Measurements from ENCODE around the gene PPP3R1. TPM values are rescaled to one million over a fixed set of nuclear protein-coding genes. Genes with fewer than 3 reads are reported as not detected.

Gene PPP3R1
- total and polyA plus RNA-seq, 2 experiments from 2014 or later: 7.9 to 49.6 TPM

DNA sequence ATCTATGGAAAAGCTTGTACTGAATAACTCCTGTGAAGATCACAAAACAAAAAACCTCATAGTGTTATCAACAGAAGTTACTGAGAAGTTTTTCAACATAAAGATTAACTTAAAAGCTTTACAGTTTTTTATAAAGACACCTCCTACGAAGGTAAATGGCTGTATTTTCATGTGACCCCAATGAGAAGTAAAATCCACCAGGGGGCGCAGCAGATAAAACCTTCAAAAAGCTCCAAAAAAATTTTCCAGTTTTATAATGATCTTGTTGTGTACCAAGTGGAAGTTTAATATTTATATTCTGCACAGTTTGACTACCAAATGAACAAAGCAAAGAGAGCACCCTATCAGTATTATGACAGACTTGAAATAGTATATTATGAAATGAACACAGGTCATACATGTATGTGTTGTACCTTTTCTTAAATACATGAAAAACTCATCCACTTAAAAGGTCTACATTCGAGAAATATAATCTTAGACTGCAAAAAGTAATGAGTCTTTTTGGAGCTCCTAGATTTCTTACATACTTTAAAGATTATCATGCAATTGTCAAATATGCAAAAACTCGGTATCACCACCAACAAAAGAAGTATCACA, 56.1 kb downstream of the PPP3R1 start:
- Histone ChIP-seq H2AFZ (no peak overlapping the region), H4K20me1 (replicated peaks; ENCODE audit: insufficient read depth) (peaks cover 15% of the 10 kb centered on the region), H3K9me2 (ENCODE audit: insufficient read depth) (no peaks in the 10 kb centered on the region), H3K4me3 (no peak overlapping the region), H3K36me3 (ENCODE audit: insufficient read depth) (no peaks in the 10 kb centered on the region), H3K79me2 (replicated peaks; ENCODE audit: insufficient read depth) (peaks cover 94% of the 10 kb centered on the region), H3K27me3 (ENCODE audit: insufficient read depth) (no peaks in the 10 kb centered on the region), H3K4me2 (no peak overlapping the region), H3K27ac (ENCODE audit: low read depth) (no peak overlapping the region), H3F3A (replicated peaks; ENCODE audit: low read depth) (no peaks in the 10 kb centered on the region), H3K4me1 (ENCODE audit: insufficient read depth) (no peaks in the 10 kb centered on the region)
- DNase-seq (ENCODE audit: low spot score) (peak; percentile 55), ATAC-seq (no peak)
- H3K4me3 Mint-ChIP-seq: no peak overlapping the region
- TF ChIP-seq, protein P1, sequence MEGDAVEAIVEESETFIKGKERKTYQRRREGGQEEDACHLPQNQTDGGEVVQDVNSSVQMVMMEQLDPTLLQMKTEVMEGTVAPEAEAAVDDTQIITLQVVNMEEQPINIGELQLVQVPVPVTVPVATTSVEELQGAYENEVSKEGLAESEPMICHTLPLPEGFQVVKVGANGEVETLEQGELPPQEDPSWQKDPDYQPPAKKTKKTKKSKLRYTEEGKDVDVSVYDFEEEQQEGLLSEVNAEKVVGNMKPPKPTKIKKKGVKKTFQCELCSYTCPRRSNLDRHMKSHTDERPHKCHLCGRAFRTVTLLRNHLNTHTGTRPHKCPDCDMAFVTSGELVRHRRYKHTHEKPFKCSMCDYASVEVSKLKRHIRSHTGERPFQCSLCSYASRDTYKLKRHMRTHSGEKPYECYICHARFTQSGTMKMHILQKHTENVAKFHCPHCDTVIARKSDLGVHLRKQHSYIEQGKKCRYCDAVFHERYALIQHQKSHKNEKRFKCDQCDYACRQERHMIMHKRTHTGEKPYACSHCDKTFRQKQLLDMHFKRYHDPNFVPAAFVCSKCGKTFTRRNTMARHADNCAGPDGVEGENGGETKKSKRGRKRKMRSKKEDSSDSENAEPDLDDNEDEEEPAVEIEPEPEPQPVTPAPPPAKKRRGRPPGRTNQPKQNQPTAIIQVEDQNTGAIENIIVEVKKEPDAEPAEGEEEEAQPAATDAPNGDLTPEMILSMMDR (conservative IDR thresholded peaks at IDR 0.05; ENCODE audit: low read depth in 2 of 2): peak; percentile 33 to 71
- TF ChIP-seq ZNF114 (CRISPR knock-in tag; IDR thresholded peaks at IDR 0.05): no peak
- TF ChIP-seq EZH2 (IDR thresholded peaks at IDR 0.05; ENCODE audit: low read depth, unreplicated experiment): no peak
- TF ChIP-seq POLR2AphosphoS5 (IDR thresholded peaks at IDR 0.05; ENCODE audit: low read depth): no peak
- no peaks in the 10 kb centered on the region for H3K9me3 Mint-ChIP-seq
- H3K27me3 Mint-ChIP-seq (ENCODE audit: insufficient read depth, low read depth, poor library complexity): no peaks in the 10 kb centered on the region
- no peaks in the 10 kb centered on the region for H3K36me3 Mint-ChIP-seq (ENCODE audit: low read depth)
- H3K4me1 Mint-ChIP-seq: 0 out of 3 replicates have a peak, but pooled peaks cover 4% of the 10 kb centered on the region
- no peak overlapping the region for H3K27ac Mint-ChIP-seq

DNA sequence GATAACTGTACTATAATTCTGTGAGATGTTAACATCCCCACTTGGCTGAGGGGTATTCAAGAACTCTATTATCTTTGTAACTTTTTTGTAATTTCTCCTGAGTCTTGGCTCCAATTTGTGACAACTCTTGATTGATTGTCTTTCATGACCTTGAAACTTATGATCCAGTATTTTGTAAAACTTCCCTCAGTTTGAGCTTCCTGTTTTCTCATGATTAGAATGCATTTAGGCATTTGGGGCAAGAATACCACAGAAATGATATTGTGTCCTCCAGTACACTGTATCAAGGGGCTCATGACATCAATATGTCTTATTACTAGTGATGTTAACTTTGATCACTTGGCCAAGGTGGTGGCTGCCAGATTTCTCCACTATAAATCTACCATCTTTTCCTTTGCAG, 57.2 kb downstream of the PPP3R1 start:
- H3K9me2 ChIP-seq (ENCODE audit: insufficient read depth): no peaks in the 10 kb centered on the region
- no peak for TF ChIP-seq ZNF114 (CRISPR knock-in tag; IDR thresholded peaks at IDR 0.05)
- TF ChIP-seq, protein P2, sequence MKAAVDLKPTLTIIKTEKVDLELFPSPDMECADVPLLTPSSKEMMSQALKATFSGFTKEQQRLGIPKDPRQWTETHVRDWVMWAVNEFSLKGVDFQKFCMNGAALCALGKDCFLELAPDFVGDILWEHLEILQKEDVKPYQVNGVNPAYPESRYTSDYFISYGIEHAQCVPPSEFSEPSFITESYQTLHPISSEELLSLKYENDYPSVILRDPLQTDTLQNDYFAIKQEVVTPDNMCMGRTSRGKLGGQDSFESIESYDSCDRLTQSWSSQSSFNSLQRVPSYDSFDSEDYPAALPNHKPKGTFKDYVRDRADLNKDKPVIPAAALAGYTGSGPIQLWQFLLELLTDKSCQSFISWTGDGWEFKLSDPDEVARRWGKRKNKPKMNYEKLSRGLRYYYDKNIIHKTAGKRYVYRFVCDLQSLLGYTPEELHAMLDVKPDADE (IDR thresholded peaks at IDR 0.05): no peak
- TF ChIP-seq, protein P3, sequence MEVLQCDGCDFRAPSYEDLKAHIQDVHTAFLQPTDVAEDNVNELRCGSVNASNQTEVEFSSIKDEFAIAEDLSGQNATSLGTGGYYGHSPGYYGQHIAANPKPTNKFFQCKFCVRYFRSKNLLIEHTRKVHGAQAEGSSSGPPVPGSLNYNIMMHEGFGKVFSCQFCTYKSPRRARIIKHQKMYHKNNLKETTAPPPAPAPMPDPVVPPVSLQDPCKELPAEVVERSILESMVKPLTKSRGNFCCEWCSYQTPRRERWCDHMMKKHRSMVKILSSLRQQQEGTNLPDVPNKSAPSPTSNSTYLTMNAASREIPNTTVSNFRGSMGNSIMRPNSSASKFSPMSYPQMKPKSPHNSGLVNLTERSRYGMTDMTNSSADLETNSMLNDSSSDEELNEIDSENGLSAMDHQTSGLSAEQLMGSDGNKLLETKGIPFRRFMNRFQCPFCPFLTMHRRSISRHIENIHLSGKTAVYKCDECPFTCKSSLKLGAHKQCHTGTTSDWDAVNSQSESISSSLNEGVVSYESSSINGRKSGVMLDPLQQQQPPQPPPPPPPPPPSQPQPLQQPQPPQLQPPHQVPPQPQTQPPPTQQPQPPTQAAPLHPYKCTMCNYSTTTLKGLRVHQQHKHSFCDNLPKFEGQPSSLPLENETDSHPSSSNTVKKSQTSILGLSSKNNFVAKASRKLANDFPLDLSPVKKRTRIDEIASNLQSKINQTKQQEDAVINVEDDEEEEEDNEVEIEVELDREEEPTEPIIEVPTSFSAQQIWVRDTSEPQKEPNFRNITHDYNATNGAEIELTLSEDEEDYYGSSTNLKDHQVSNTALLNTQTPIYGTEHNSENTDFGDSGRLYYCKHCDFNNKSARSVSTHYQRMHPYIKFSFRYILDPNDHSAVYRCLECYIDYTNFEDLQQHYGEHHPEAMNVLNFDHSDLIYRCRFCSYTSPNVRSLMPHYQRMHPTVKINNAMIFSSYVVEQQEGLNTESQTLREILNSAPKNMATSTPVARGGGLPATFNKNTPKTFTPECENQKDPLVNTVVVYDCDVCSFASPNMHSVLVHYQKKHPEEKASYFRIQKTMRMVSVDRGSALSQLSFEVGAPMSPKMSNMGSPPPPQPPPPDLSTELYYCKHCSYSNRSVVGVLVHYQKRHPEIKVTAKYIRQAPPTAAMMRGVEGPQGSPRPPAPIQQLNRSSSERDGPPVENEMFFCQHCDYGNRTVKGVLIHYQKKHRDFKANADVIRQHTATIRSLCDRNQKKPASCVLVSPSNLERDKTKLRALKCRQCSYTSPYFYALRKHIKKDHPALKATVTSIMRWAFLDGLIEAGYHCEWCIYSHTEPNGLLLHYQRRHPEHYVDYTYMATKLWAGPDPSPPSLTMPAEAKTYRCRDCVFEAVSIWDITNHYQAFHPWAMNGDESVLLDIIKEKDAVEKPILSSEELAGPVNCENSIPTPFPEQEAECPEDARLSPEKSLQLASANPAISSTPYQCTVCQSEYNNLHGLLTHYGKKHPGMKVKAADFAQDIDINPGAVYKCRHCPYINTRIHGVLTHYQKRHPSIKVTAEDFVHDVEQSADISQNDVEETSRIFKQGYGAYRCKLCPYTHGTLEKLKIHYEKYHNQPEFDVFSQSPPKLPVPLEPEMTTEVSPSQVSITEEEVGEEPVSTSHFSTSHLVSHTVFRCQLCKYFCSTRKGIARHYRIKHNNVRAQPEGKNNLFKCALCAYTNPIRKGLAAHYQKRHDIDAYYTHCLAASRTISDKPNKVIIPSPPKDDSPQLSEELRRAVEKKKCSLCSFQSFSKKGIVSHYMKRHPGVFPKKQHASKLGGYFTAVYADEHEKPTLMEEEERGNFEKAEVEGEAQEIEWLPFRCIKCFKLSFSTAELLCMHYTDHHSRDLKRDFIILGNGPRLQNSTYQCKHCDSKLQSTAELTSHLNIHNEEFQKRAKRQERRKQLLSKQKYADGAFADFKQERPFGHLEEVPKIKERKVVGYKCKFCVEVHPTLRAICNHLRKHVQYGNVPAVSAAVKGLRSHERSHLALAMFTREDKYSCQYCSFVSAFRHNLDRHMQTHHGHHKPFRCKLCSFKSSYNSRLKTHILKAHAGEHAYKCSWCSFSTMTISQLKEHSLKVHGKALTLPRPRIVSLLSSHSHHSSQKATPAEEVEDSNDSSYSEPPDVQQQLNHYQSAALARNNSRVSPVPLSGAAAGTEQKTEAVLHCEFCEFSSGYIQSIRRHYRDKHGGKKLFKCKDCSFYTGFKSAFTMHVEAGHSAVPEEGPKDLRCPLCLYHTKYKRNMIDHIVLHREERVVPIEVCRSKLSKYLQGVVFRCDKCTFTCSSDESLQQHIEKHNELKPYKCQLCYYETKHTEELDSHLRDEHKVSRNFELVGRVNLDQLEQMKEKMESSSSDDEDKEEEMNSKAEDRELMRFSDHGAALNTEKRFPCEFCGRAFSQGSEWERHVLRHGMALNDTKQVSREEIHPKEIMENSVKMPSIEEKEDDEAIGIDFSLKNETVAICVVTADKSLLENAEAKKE (CRISPR knock-in tag; IDR thresholded peaks at IDR 0.05): no peak
- TF ChIP-seq POLR2AphosphoS5 (IDR thresholded peaks at IDR 0.05; ENCODE audit: low read depth): no peak
- TF ChIP-seq STAT1 (IDR thresholded peaks at IDR 0.05; ENCODE audit: unreplicated experiment): no peak
- TF ChIP-seq EZH2phosphoT487 (IDR thresholded peaks at IDR 0.05; ENCODE audit: unreplicated experiment): no peak
- TF ChIP-seq EZH2 (IDR thresholded peaks at IDR 0.05; ENCODE audit: low read depth, unreplicated experiment): no peak
- no peak for TF ChIP-seq CREB1 (CRISPR knock-in tag; IDR thresholded peaks at IDR 0.05; ENCODE audit: low read depth)
- no peak for TF ChIP-seq JUNB (IDR thresholded peaks at IDR 0.05; ENCODE audit: unreplicated experiment)

More for the DNA sequence above, 57.2 kb downstream of the PPP3R1 start:
- Histone ChIP-seq H3K4me1 (ENCODE audit: insufficient read depth) (no peaks in the 10 kb centered on the region), H3K27me3 (ENCODE audit: insufficient read depth) (no peaks in the 10 kb centered on the region), H4K20me1 (replicated peaks; ENCODE audit: insufficient read depth) (peaks cover 16% of the 10 kb centered on the region; the same call in 1 of the 2 replicates), H3K4me3 (no peak overlapping the region), H3K79me2 (replicated peaks; ENCODE audit: insufficient read depth) (peaks cover 95% of the 10 kb centered on the region), H3K27ac (ENCODE audit: low read depth) (no peak overlapping the region), H3K4me2 (no peak overlapping the region), H2AFZ (no peak overlapping the region), H3K36me3 (ENCODE audit: insufficient read depth) (no peaks in the 10 kb centered on the region), H3F3A (replicated peaks; ENCODE audit: low read depth) (no peaks in the 10 kb centered on the region)
- Mint-ChIP-seq H3K27me3 (ENCODE audit: insufficient read depth, low read depth, poor library complexity) (no peaks in the 10 kb centered on the region), H3K4me1 (peaks cover 8% of the 10 kb centered on the region), H3K4me3 (no peak overlapping the region), H3K36me3 (ENCODE audit: low read depth) (no peaks in the 10 kb centered on the region), H3K27ac (no peak overlapping the region; the same call in 1 of the 2 replicates), H3K9me3 (no peaks in the 10 kb centered on the region)
- ATAC-seq (no peak), DNase-seq (ENCODE audit: low spot score) (no peak)
